T-helper 2 cell (primary cell): ENCODE data around the gene SH3PXD2A.
A peak's percentile ranks its signal among the peaks of the same experiment; 100 is the strongest.

Experiments used
- DNase-seq, 5 experiments: peaks; one replicate each; pipeline versions ENCODE4 v3.0.0 to v3.0.0-alpha.2; 2012 to 2022

Gene SH3PXD2A

GRCh38 chr10:103699611-103700435, 155.6 kb downstream of the SH3PXD2A start:
- DNase-seq: no peak

DNA sequence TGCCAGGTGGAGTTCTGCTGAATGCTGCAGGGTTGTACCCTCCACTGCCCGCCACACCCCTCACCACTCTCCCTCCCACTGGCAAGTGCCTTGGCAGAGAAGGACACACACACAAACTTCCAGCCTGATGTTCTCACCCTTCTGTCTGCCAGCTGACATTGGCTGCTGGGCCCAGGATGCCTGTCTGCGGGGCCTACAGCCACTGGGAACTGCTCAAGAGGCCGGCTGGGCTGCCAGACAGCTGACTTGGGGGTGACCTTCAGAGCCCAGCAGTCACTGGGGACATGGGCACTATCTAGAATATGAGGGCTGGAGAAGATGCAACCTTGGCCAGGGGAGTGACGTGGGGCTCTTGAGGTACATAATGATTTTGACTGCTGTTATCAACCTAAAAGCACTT, 157.1 kb downstream of the SH3PXD2A start:
- DNase-seq: no peak

DNA sequence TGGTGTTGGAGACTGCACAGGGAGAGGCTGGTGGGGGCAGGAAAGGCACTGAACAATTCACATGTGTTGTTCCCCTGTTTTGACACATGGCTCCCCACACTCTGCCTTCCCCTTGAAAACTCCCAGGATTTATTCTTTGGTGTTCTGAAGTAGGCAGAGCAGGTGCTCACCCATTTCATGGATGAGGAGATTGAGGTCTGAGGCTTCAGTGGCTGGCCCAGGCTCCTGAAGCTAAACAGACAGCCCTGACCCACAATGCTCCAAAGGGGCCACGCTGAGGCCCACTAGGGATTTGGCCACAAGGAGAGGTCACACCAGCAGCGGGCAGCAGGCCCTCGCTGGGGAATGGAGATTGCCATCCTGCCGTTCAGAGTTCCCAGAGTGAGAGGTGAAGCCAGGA, 157.6 kb downstream of the SH3PXD2A start:
- no peak for DNase-seq

DNA sequence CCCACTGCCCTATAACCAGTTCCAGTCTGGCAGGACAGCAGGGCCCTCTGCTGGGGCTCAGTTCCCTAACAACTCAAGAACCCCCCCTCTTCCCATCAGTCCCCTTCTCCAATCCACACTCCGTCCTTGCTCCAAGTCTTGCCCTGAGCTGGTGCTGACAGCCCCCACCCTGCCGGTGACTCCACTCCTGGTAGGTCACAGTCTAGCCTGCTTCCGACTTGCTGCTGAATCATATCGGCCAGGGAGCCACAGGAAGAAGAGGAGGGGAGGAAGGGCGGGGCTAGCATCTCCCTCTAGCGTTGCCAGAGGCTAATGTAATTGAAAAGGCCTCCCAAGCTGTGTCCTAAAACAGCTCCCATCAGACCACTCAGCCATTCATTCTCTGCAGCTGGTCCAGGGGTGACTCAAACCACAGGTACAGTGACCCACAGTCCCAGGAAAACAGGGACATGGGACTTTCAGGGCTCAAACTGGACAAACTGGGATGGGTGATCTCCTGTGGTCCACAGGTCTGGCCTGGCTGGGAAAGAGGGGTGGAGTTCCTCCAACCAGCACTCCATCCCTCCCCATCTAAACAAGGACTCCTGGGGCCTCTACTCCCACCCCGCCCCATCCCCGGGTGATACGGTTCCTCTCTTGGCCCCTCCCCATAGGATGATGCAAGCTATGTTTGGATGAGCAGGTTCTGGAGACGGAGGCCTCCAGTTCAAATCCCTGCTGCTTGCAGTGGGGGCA, 158.8 kb downstream of the SH3PXD2A start:
- DNase-seq: peak in 4 of 5 experiments; percentile 45 to 89 (median 56)

GRCh38 chr10:103696094-103696410, 159.3 kb downstream of the SH3PXD2A start:
- DNase-seq: no peak

GRCh38 chr10:103695584-103696005, 159.8 kb downstream of the SH3PXD2A start:
- DNase-seq: no peak

DNA sequence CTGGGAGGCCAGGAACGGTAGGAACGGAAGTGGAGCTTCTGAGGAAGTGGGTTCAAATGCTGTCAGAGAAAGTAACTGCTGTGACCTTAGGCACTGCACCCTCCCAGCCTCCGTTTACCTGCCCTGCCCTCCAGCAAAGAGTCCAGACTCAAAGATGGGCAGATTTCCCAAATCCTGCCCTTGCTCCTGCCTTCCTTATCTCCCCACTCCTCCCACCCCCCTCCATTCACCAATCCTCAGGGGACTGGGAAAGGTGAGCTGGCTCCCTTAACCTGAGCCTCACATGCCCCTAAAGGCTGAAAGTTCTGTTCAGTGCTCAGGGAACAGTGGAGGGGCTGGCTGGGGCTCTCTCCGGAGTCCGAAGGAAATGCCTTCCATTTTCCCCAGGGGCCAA, 161.6 kb downstream of the SH3PXD2A start:
- no peak for DNase-seq

DNA sequence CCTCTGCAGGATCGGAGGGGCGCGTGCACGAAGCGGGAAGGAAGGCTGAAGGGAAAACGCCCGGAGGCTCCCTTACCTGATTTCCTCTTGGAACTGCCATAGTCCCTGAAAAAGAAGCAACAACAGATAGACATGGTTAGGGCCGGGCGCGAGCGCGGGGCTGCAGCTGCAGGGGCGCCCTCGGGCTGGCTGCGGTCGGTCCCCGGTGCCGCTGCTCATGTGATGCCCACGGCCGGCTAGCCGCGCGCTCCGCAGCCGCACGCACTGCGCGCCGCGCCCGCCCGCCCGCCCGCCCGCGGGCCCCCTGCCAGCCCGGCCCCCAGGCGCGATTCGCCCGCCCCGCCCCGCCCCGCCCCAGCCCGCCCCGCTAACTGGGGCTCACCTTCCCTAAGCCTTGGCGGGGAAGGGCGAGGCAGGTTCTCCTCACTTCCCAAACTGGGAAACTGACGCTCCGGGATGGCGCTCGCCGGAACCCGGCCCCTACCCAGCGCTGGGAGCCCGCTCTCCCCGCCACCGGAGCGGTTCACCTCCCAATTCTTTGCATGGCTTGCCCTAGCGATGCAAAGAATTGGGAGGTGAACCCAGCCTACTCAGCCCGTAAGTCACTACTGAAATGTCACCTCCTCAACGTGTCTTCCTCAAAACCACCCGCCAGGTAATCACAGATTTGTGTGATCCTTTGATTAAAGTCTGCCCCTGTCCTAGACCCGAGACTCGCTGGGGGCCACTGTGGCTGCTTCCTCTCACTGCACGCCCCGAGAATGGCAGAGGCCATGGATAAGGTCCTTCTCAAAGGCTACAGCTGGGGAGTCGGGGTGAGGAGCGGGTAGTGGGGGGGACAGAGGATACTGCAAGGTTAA, 162.2 kb downstream of the SH3PXD2A start:
- DNase-seq: peak in 3 of 5 experiments; percentile 22 to 58 (median 29)

- DNase-seq: peak in 1 of 5 experiments; percentile 33
These were observed 162.9 kb downstream of the SH3PXD2A start for GRCh38 chr10:103692436-103692951.

- peak in 1 of 5 experiments; percentile 30 for DNase-seq
These were observed 163.5 kb downstream of the SH3PXD2A start for GRCh38 chr10:103691723-103692435.

DNA sequence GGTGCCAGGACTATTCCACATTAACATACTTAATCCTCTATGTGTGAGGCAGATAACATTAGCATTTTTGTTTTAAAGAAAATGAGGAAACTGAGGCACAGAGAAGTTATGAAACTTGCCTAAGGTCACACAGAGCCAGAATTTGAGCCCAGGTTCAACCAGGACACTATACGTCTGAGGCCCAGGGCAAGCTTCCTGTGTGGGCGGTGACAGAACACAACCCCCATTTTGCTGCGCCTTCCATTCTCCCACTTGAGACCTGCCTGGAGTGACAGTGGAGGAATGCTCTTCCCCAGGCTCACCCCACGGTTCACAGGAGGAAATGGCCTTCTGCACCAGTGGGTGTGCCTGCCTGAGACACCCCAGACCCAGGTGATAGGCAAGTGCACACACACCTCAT, 164.1 kb downstream of the SH3PXD2A start:
- no peak for DNase-seq

GRCh38 chr10:103690281-103690680, 165.1 kb downstream of the SH3PXD2A start:
- no peak for DNase-seq

- no peak for DNase-seq
These were observed 166.9 kb downstream of the SH3PXD2A start for GRCh38 chr10:103688491-103688890.

DNA sequence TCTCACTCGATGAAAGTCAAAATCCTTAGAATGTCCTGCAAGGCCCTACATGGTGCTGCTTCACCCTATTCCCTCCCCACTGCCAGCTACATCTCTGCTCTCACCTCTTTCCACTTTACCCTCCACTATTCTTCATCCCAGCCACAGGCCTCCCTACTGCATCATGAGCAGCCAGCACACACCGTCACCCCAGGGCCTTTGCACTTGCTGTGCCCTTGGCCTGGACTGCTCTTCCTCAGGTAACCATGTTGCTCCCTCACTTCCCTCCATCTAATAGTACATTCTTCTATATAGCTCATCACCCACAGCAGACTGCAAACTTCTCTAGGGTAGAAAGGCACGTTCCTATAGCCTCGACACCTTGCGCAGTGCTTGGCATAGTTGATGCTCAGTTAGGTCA, 167.7 kb downstream of the SH3PXD2A start:
- no peak for DNase-seq

DNA sequence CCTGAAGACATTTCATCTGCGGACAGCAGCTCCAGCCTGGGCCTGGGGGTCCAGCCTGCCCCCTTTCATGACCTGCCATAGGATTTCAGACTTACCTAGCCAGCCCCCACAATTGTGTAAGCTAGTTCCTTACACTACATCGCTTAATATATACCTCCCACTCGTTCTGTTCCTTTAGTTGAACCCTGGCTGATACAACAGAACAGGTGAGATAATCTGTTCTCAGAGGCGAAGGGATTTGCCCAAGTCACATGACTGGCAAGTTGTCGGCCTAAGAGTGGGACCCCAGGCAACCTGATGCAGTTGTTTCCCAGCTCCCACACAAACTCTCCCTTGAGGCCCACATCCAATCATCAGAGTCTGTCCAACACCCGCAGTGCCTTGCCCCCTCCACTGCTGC, 168.2 kb downstream of the SH3PXD2A start:
- DNase-seq: no peak

DNA sequence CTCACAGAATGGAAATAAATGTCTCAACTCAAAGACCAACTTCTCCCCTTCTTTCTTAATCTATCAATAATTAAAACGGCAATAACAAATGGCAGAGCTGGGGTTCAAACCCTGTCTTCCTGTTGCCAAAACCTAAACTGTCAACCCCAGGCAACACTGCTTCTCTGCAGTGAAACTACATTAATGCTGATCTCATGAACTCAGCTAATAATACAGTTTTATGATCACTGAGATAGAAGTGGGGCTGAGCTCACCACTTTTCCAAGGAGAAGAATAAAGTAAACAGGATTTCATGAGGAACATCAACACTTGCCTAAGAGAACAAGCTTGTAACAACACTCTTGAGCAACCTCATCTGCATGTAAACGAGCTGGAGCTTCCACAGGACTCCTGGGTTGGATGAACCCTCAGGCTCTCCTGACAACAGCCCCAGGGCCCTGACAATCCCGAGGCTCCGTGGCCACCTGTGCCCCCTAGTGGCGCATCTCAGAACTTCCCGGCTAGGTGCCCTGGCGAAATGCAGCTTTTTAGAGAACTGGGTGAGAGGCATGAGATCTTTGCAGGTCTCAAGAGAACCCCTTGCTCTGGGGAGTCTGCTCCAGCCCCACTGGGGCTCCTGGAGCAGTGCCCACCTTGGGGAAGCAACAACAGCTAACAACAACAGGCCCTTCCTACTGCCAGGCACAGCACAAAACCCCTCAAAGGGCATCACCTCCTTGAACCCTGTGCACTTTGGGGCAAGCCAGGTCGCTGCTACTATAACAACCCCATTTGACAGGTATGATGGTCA, 169.3 kb downstream of the SH3PXD2A start:
- peak; percentile 34 to 71 (median 65) for DNase-seq

DNA sequence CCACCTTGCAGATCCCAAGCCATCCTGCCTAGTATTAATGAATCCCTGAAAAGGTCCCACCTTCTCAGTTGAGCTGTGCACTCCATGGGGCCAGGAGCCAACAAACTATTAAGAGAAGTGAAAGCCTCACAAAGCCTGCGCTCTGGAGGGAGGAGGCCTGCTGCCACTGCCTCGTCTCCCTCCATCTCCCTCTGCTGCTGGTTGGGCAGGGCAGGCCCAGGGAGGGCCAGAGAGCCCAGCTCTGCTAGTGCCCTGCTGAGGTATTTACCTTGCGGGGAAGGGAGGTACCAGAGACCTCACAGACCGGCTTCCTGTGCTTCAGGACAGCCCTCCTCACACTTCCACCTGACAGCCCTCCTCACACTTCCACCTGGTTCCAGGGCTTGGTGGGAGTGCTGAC, 171.5 kb downstream of the SH3PXD2A start:
- no peak for DNase-seq

- DNase-seq: no peak
These were observed 172.7 kb downstream of the SH3PXD2A start for GRCh38 chr10:103682631-103683030.

DNA sequence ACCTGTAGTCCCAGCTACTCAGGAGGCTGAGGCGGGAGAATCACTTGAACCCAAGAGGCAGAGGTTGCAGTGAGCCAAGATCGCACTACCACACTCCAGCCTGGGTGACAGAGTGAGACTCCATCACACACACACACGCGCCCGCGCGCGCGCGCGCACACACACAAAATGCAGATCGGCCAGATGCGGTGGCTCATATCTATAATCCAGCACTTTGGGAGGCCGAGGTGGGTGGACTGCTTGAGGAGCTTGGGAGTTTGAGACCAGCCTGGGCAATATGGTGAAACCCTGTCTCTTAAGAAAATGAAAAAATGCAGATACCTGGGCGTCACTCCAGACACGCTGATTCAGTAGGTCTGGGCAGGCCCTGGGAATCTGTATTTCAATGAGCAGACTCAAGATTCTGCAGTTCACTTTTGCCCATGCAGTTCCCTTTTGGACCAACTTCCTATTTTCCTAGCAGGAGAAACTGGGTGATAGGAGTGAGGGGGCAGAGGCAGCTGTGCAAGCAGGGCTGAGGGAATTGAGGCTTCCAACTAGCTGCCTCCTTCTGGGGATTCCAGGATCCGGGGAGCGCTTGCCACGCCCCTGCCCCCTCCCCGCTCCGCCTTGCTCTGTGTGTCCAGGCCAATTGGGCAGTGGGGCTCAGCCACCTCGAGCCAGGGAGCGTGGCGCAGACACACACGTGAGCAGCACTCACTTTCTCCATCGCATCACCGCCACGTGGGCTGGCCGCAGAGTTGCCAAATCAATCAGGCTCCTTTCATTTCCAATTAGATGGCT, 173.6 kb downstream of the SH3PXD2A start:
- no peak for DNase-seq

GRCh38 chr10:103680869-103681236, 174.5 kb downstream of the SH3PXD2A start:
- DNase-seq: no peak
